Hepatocyte (in vitro differentiated cells): ENCODE measurements around the gene PHOX2B. TPM values are rescaled to one million over a fixed set of nuclear protein-coding genes. Genes with fewer than 3 reads are reported as not detected.

Experiments
- DNase-seq: peaks from one replicate; pipeline ENCODE4 v3.0.0-alpha.2; 2016; ENCODE audit warnings: low spot score
- H2AFZ ChIP-seq: fragments of 200-600 bp; sonication (generic); 2 replicates; pipeline ENCODE4 v1.6.0; 2016; ENCODE audit warnings: antibody characterized with exemption, mild to moderate bottlenecking
- H3K27ac ChIP-seq: fragments of 200-600 bp; sonication (generic); 2 replicates; pipeline ENCODE4 v1.5.1; 2016; ENCODE audit warnings: mild to moderate bottlenecking
- H3K27me3 ChIP-seq: fragments of 200-600 bp; sonication (generic); 2 replicates; pipeline ENCODE4 v1.6.1; 2016
- H3K36me3 ChIP-seq: fragments of 200-600 bp; sonication (generic); replicated peaks from 2 replicates; pipeline ENCODE4 v1.5.1; 2016; ENCODE audit warnings: low read depth; ENCODE audit not compliant: insufficient read depth
- H3K4me1 ChIP-seq: fragments of 200-600 bp; sonication (generic); 2 replicates; pipeline ENCODE4 v1.5.1; 2016; ENCODE audit warnings: mild to moderate bottlenecking, moderate library complexity; ENCODE audit not compliant: insufficient read depth
- H3K4me2 ChIP-seq: fragments of 200-600 bp; sonication (generic); 2 replicates; pipeline ENCODE4 v1.6.0; 2016
- H3K4me3 ChIP-seq: fragments of 200-600 bp; sonication (generic); 2 replicates; pipeline ENCODE4 v1.5.1; 2016; ENCODE audit warnings: mild to moderate bottlenecking
- H3K79me2 ChIP-seq: fragments of 200-600 bp; sonication (generic); 2 replicates; pipeline ENCODE4 v1.6.0; 2017; ENCODE audit warnings: mild to moderate bottlenecking
- H3K9me2 ChIP-seq: fragments of 200-600 bp; sonication (generic); replicated peaks from 2 replicates; pipeline ENCODE4 v1.6.0; 2017; ENCODE audit warnings: mild to moderate bottlenecking; ENCODE audit not compliant: insufficient read depth
- H3K9me3 ChIP-seq: fragments of 200-600 bp; sonication (generic); 2 replicates; pipeline ENCODE4 v1.5.1; 2016; ENCODE audit warnings: low read depth, mild to moderate bottlenecking
- H4K20me1 ChIP-seq: fragments of 200-600 bp; sonication (generic); 2 replicates; pipeline ENCODE4 v1.6.0; 2016; ENCODE audit warnings: mild to moderate bottlenecking; ENCODE audit not compliant: insufficient read depth, poor library complexity, severe bottlenecking
- EZH2 ChIP-seq: fragments of 200-600 bp; sonication (generic); IDR thresholded peaks from 2 replicates; pipeline ENCODE4 v1.6.1; 2016; ENCODE audit warnings: antibody characterized with exemption, mild to moderate bottlenecking, borderline replicate concordance
- EZH2phosphoT487 ChIP-seq: fragments of 200-600 bp; sonication (generic); IDR thresholded peaks from one replicate; pipeline ENCODE4 v1.6.1; 2018; ENCODE audit warnings: antibody characterized with exemption, mild to moderate bottlenecking, low read depth, moderate library complexity; ENCODE audit not compliant: unreplicated experiment, severe bottlenecking
- WGBS: methylation state at CpG from one replicate; pipeline ENCODE4 v1.1.6; 2016; ENCODE audit warnings: low lambda C conversion rate; ENCODE audit errors: missing lambda C conversion rate; 5-methylcytosine and 5-hydroxymethylcytosine counted together
- polyA plus RNA-seq: library from polyadenylated mRNA; unstranded; fragments of >200 nt; fragmentation: Nextera tagmentation; extraction: Ambion mirVana; gene quantifications from 2 replicates; pipeline ENCODE4 v1.2.1, GENCODE V29; 2016
- total RNA-seq: library from RNA; depleted of rRNA; stranded (reverse); fragments of >200 nt; gene quantifications from 2 replicates; pipeline ENCODE4 v1.2.3, GENCODE V29; 2014
- TF ChIP-seq, protein P1 (sequence below): fragments of 200-600 bp; sonication (generic); IDR thresholded peaks from 2 replicates; pipeline ENCODE4 v1.5.1; 2016; ENCODE audit warnings: antibody characterized with exemption, mild to moderate bottlenecking; ENCODE audit not compliant: poor library complexity

The PHOX2B gene
- total and polyA plus RNA-seq, 2 experiments from 2014 or later, result not detected

DNA sequence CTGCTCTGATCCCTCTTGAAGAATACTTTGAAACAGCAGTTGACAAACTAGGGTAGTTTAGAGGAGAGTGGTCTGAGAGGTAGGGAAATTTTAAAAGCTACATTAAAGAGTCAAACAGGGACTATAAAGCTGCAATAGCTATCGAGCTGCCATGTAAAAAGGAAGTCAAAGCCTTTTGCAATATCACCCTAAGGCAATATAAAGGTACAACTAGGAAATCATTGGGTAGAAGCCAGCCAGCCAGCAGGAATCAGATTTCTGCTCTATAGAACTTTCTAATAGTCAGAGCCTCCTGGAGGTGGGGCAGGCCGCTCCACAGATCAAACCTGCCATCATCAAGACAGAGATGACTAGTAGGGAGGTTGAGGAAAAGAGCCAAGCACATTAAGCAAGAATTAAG is 15.2 kb upstream of the PHOX2B start:
- Histone ChIP-seq H3K27me3 (peaks cover 68% of the 10 kb centered on the region), H3K4me2 (no peak overlapping the region), H3K4me3 (no peak overlapping the region), H3K4me1 (no peaks in the 10 kb centered on the region), H4K20me1 (no peaks in the 10 kb centered on the region), H2AFZ (no peak overlapping the region), H3K79me2 (no peaks in the 10 kb centered on the region), H3K9me2 (no peaks in the 10 kb centered on the region), H3K27ac (no peak overlapping the region), H3K9me3 (no peaks in the 10 kb centered on the region), H3K36me3 (no peaks in the 10 kb centered on the region)
- no peak for DNase-seq
- 28% methylated on average over 2 of the region's 2 CpGs for WGBS
- no peak for TF ChIP-seq EZH2
- TF ChIP-seq, protein P1, sequence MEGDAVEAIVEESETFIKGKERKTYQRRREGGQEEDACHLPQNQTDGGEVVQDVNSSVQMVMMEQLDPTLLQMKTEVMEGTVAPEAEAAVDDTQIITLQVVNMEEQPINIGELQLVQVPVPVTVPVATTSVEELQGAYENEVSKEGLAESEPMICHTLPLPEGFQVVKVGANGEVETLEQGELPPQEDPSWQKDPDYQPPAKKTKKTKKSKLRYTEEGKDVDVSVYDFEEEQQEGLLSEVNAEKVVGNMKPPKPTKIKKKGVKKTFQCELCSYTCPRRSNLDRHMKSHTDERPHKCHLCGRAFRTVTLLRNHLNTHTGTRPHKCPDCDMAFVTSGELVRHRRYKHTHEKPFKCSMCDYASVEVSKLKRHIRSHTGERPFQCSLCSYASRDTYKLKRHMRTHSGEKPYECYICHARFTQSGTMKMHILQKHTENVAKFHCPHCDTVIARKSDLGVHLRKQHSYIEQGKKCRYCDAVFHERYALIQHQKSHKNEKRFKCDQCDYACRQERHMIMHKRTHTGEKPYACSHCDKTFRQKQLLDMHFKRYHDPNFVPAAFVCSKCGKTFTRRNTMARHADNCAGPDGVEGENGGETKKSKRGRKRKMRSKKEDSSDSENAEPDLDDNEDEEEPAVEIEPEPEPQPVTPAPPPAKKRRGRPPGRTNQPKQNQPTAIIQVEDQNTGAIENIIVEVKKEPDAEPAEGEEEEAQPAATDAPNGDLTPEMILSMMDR, result no peak
- no peak for TF ChIP-seq EZH2phosphoT487

DNA sequence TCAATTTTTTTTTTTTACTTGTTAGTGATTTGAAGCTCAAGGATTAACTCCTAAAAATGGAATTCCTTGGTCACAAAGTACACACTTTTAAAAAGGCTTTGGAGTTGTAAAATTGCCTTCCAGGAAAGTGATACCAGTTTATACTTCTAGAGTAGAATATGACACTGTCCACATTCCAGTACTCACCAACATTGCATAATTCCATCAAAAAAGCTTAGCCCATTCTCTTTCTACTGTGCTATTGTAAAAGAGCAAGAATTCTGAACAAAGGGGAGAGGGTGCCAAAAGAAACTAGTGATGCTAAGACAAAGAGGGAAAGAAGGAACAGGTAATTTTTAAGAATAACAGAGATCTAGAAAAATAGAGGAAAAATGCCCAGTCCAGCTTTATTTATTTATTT is 10.4 kb upstream of the PHOX2B start:
- H3K27me3 ChIP-seq, result peaks cover 86% of the 10 kb centered on the region
- no peak overlapping the region for H3K4me3 ChIP-seq
- no peaks in the 10 kb centered on the region for H3K4me1 ChIP-seq
- TF ChIP-seq, protein P1, result no peak
- TF ChIP-seq EZH2phosphoT487 (no peak), EZH2 (no peak)
- no peaks in the 10 kb centered on the region for H3K79me2 ChIP-seq
- no peak overlapping the region for H2AFZ ChIP-seq
- no peak overlapping the region for H3K4me2 ChIP-seq
- no peaks in the 10 kb centered on the region for H3K36me3 ChIP-seq
- H3K9me3 ChIP-seq, result no peaks in the 10 kb centered on the region
- H3K27ac ChIP-seq, result no peak overlapping the region
- no peaks in the 10 kb centered on the region for H4K20me1 ChIP-seq
- no peak for DNase-seq
- no peaks in the 10 kb centered on the region for H3K9me2 ChIP-seq

DNA sequence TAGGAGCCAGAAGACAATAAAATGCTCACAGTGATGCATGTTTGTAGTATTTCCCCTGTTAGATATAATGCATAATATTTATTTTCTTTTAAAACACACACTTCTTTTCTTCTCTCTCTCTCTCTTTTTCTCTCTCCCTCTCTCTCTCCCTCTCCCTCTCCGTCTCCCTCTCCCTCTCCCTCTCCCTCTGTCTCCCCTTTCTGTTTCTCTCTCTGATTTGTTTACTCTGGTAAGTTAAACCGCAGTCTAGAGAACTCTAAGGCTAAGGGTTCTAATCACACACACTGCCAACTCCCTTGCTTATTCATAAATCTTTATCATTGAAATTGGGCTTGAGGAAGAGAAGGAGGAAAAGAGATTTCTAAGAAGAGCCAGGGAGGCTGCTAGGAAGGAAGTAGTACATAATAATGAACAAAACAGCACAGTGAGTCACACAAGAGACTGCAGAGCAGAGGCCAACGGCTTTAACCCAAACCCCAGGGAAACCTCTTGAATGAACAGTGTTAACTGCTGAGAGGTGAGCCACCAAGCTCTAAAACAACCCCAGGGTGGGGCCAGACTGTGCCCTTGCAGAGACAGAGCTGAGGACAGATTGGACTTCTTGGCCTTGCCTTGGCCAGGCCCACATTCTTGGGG is 9.1 kb upstream of the PHOX2B start:
- Histone ChIP-seq H3K79me2 (no peaks in the 10 kb centered on the region), H3K4me2 (no peak overlapping the region), H3K9me3 (no peaks in the 10 kb centered on the region), H3K27ac (no peak overlapping the region), H3K4me1 (no peaks in the 10 kb centered on the region), H3K27me3 (peaks cover 88% of the 10 kb centered on the region), H3K9me2 (no peaks in the 10 kb centered on the region), H3K36me3 (no peaks in the 10 kb centered on the region), H3K4me3 (no peak overlapping the region), H4K20me1 (no peaks in the 10 kb centered on the region), H2AFZ (no peak overlapping the region)
- WGBS, result 25% methylated on average over 2 of the region's 3 CpGs
- DNase-seq, result no peak
- no peak for TF ChIP-seq EZH2phosphoT487
- no peak for TF ChIP-seq EZH2
- TF ChIP-seq, protein P1, result no peak

DNA sequence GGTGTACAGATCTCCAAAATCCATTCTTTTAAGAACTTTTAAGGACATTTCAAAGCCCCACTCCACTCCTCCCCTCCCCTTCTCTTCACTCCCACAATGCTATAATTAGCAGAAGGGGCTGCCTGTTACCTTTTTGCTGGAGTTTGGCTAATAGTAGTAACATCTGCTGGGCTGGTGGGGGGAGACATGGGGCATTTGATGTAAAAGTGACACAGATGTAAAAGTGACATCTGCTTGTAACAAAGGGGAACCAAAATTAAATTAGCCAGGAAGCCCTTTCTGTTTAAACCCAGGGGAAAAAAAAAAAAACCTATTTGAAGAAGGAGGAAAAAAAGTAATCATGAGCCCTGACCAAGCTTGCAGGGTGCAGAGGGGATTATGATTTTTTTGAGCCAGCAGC is 5.4 kb upstream of the PHOX2B start:
- TF ChIP-seq EZH2 (no peak), EZH2phosphoT487 (no peak)
- TF ChIP-seq, protein P1, result no peak
- no peak for DNase-seq
- Histone ChIP-seq H3K4me3 (no peak overlapping the region), H3K9me2 (no peaks in the 10 kb centered on the region), H3K27me3 (peaks cover 95% of the 10 kb centered on the region), H3K9me3 (no peaks in the 10 kb centered on the region), H3K36me3 (no peaks in the 10 kb centered on the region), H3K27ac (no peak overlapping the region), H4K20me1 (no peaks in the 10 kb centered on the region), H3K79me2 (no peaks in the 10 kb centered on the region), H3K4me2 (no peak overlapping the region), H2AFZ (no peak overlapping the region), H3K4me1 (no peaks in the 10 kb centered on the region)
